Mucosa of descending colon (tissue), 3 donors: ENCODE data around the gene RNF148. TPM values are rescaled to one million over a fixed set of nuclear protein-coding genes. Genes with fewer than 3 reads are reported as not detected.

Source experiments
- ATAC-seq: fragments of 200-7000 bp; cut with Tn5 transposase; one replicate; pipeline ENCODE4 v1.9.1; 2020; ENCODE audit warnings: mild to moderate bottlenecking, moderate library complexity
- DNase-seq, 3 donors: peaks; one replicate each; pipeline ENCODE4 v3.0.0-alpha.2; 2020
- H3K36me3 ChIP-seq: fragments of 200-600 bp; one replicate; pipeline ENCODE4 v1.8.0; 2021; ENCODE audit warnings: low read depth, mild to moderate bottlenecking
- H3K4me1 ChIP-seq: fragments of 200-600 bp; one replicate; pipeline ENCODE4 v1.8.0; 2021; ENCODE audit warnings: low read depth, mild to moderate bottlenecking
- H3K4me3 ChIP-seq: fragments of 200-600 bp; one replicate; pipeline ENCODE4 v1.8.0; 2021; ENCODE audit warnings: mild to moderate bottlenecking
- H3K9me3 ChIP-seq: fragments of 200-600 bp; one replicate; pipeline ENCODE4 v1.8.0; 2021; ENCODE audit warnings: mild to moderate bottlenecking
- intact Hi-C, 2 donors: fragments of 100-400 bp; cut with DNase I in 1 of 2; cut with micrococcal nuclease in 1 of 2; formaldehyde crosslinking; loops; one replicate each; pipeline versions ENCODE4 v1.11.0 to v1.11.1; 2022; cut with DNase I, micrococcal nuclease
- total RNA-seq, 3 donors: library from RNA; stranded (reverse); fragmentation: NEBNext Ultra II Directional in 2 of 3; extraction: Animal tissue kit (Norgen Biotek cat#: 25700) in 2 of 3; gene quantifications; one replicate each; pipeline versions ENCODE4 v1.2.1 to v1.2.4, GENCODE V29; 2021 to 2023
- TF ChIP-seq, protein P1 (sequence below): fragments of 200-600 bp; IDR thresholded peaks from one replicate; pipeline ENCODE4 v1.8.0; 2022; ENCODE audit warnings: antibody characterized with exemption, mild to moderate bottlenecking
- donor health status: DM: no; HTN: no; CAD: no; lungs with moderate emphysema.
- donor health status: DM: no; HTN: no; CAD: no.
- donor health status: DM: no; HTN: yes; CAD: no.

Gene RNF148
- total RNA-seq, 3 donors from 2014 or later = 0.54 to 1.6 (median 1.5) TPM

- H3K36me3 ChIP-seq = no peaks in the 10 kb centered on the region
- intact Hi-C loops = no loop called here
- no peaks in the 10 kb centered on the region for H3K4me1 ChIP-seq
- TF ChIP-seq, protein P1, sequence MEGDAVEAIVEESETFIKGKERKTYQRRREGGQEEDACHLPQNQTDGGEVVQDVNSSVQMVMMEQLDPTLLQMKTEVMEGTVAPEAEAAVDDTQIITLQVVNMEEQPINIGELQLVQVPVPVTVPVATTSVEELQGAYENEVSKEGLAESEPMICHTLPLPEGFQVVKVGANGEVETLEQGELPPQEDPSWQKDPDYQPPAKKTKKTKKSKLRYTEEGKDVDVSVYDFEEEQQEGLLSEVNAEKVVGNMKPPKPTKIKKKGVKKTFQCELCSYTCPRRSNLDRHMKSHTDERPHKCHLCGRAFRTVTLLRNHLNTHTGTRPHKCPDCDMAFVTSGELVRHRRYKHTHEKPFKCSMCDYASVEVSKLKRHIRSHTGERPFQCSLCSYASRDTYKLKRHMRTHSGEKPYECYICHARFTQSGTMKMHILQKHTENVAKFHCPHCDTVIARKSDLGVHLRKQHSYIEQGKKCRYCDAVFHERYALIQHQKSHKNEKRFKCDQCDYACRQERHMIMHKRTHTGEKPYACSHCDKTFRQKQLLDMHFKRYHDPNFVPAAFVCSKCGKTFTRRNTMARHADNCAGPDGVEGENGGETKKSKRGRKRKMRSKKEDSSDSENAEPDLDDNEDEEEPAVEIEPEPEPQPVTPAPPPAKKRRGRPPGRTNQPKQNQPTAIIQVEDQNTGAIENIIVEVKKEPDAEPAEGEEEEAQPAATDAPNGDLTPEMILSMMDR = no peak
- no peak overlapping the region for H3K4me3 ChIP-seq
- H3K9me3 ChIP-seq = no peaks in the 10 kb centered on the region
- DNase-seq (no peak), ATAC-seq (no peak)
Observed at GRCh38 chr7:122706836-122707235, 4.1 kb upstream of the RNF148 start.

GRCh38 chr7:122699017-122699416, 3.7 kb downstream of the RNF148 start, which contains the start of gene RNF133:
Gene RNF133, minus strand, starts transcription at chr7:122699117. Its CDS starts 199 bp downstream, at chr7:122698918.
- no peaks in the 10 kb centered on the region for H3K9me3 ChIP-seq
- no peaks in the 10 kb centered on the region for H3K36me3 ChIP-seq
- TF ChIP-seq, protein P1 = no peak
- DNase-seq = no peak
- H3K4me1 ChIP-seq = no peaks in the 10 kb centered on the region
- intact Hi-C loops = no loop called here
- ATAC-seq = no peak
- no peak within 1 kb of the TSS for H3K4me3 ChIP-seq

DNA sequence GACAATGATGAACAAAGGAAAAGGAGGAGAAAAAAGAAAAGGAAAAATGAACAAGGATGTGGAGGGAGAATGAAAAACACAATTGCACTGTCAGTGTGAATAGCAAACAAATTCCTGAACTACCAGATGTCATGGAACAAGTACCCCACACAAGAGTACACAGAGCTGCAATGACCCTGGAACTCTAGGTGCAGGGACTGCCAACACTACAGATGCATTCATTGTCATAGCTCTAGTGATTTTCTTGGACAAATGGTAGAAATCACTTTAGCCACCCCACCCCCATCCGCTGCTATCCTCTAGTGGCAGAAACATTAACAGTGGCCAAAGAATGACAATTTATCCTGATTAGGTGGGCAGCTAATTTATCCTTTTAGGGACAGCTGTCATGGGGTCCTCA, 6.9 kb downstream of the RNF148 start:
- H3K36me3 ChIP-seq = no peaks in the 10 kb centered on the region

DNA sequence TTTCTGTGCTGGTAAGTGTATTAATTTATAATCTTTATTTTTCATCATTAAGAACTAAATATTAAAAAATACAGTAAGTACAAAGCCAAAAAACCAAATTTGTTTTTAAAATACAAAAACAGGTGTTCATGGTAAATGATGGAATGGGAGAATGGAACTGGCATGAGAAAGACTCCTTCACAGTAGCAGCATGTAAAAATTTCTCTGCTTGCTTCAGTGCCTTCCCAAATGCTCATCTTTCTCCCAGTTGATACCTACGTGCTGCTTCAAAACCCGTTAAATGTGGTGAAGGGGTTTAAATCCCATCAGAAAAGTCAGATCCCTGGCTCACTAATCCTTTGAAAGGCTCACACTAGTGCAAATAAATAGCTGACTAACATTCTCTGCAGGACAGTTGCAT, 8.0 kb downstream of the RNF148 start:
- Histone ChIP-seq H3K36me3 (no peaks in the 10 kb centered on the region), H3K9me3 (no peaks in the 10 kb centered on the region), H3K4me1 (no peaks in the 10 kb centered on the region), H3K4me3 (no peak overlapping the region)
- intact Hi-C loops = no loop called here
- DNase-seq (no peak), ATAC-seq (no peak)
- TF ChIP-seq, protein P1 = no peak

More for the DNA sequence above, 6.9 kb downstream of the RNF148 start:
- intact Hi-C loops = no loop called here
- no peak for DNase-seq
- no peak for ATAC-seq
- H3K4me3 ChIP-seq = no peak overlapping the region
- TF ChIP-seq, protein P1 = no peak
- no peaks in the 10 kb centered on the region for H3K9me3 ChIP-seq
- no peaks in the 10 kb centered on the region for H3K4me1 ChIP-seq

GRCh38 chr7:122692769-122693309, 9.9 kb downstream of the RNF148 start:
- no peaks in the 10 kb centered on the region for H3K4me1 ChIP-seq
- DNase-seq (no peak), ATAC-seq (no peak)
- intact Hi-C loops = no loop called here
- TF ChIP-seq, protein P1 = no peak
- H3K4me3 ChIP-seq = no peak overlapping the region
- no peaks in the 10 kb centered on the region for H3K36me3 ChIP-seq
- no peaks in the 10 kb centered on the region for H3K9me3 ChIP-seq
